Adipocyte (in vitro differentiated cells): Measurements from ENCODE around the gene WNT7B.

Source experiments
- DNase-seq: peaks from one replicate; pipeline ENCODE4 v3.0.0-alpha.2; 2015; ENCODE audit warnings: low read depth
- H3K27me3 ChIP-seq: replicated peaks from 2 replicates; pipeline ENCODE4 v1.7.0; 2013; ENCODE audit warnings: mild to moderate bottlenecking, low read length, moderate library complexity; ENCODE audit not compliant: control insufficient read depth, insufficient read depth
- H3K36me3 ChIP-seq: 2 replicates; pipeline ENCODE4 v1.7.0; 2013; ENCODE audit warnings: low read length, mild to moderate bottlenecking, moderate library complexity; ENCODE audit not compliant: control insufficient read depth, insufficient read depth, severe bottlenecking
- H3K4me1 ChIP-seq: 2 replicates; pipeline ENCODE4 v1.7.0; 2013; ENCODE audit warnings: mild to moderate bottlenecking, low read length, moderate library complexity; ENCODE audit not compliant: control insufficient read depth, insufficient read depth
- H3K4me3 ChIP-seq: 2 replicates; pipeline ENCODE4 v1.7.0; 2013; ENCODE audit warnings: mild to moderate bottlenecking, low read length, moderate library complexity
- H3K9ac ChIP-seq: 2 replicates; pipeline ENCODE4 v1.7.0; 2013; ENCODE audit warnings: mild to moderate bottlenecking, low read length, moderate library complexity
- H3K9me3 ChIP-seq: 2 replicates; pipeline ENCODE4 v1.7.0; 2013; ENCODE audit warnings: mild to moderate bottlenecking, low read length, moderate library complexity; ENCODE audit not compliant: control insufficient read depth

The WNT7B gene

DNA sequence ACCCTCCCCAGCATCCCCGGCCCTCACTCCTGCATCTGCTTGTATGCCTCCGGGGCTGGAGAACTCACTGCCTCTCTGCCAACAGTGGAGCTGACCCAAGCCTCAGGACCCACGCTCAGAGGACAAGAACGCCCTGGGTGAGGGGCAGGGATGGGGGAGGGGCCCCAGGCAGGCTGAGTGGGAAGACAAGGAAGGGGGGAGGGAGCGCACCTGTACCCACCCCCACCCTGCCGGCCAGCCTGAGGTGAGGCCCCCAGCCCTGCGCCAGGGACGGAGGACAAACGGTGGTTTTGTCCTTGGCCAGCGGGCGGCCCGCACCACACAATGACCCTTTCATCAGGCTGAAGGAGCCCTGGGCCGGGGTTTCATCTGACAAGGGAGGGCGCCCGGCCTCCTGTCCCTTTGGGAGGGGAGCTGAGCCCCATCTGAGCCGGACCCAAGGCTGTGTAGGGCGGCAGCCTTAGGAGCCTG lies 10.0 kb downstream of the WNT7B start:
- no peaks in the 10 kb centered on the region for H3K36me3 ChIP-seq
- no peak overlapping the region for H3K4me3 ChIP-seq
- no peak for DNase-seq
- no peaks in the 10 kb centered on the region for H3K9me3 ChIP-seq
- H3K4me1 ChIP-seq, result peaks cover 6% of the 10 kb centered on the region
- H3K27me3 ChIP-seq, result peaks cover 69% of the 10 kb centered on the region
- no peak overlapping the region for H3K9ac ChIP-seq

DNA sequence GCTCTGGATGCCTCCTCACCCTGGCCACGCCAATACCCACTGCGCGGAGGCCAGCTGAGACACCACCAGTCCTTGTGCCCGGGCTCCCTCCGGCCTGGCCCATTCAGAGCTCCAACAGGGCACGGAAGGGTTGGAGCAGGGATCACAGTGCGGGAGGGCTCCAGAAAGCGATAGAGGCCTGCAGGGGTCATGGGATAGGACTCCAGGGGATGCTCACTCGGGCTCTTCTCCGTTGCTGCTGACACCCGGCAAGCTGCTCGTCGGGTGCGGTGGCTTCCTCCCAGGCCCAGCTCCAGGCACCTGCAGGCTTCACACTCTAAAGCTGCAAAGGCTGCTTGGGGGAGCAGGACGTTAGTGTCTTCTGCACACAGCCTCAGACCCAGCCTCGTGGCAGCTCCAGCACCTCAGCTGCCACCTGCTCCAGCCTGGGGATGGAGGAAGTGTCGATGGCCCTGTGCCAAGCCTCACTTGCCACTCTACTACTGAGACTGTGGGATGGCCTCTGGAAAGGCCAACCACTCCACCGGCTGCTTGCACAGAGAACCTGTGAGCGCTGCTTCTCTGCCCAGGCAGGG lies 10.6 kb downstream of the WNT7B start:
- H3K9ac ChIP-seq, result no peak overlapping the region
- H3K36me3 ChIP-seq, result no peaks in the 10 kb centered on the region
- no peak for DNase-seq
- H3K4me1 ChIP-seq, result peaks cover 4% of the 10 kb centered on the region
- H3K9me3 ChIP-seq, result no peaks in the 10 kb centered on the region
- H3K4me3 ChIP-seq, result no peak overlapping the region
- peaks cover 69% of the 10 kb centered on the region for H3K27me3 ChIP-seq

GRCh38 chr22:45965563-45965962 lies 11.4 kb downstream of the WNT7B start:
- Histone ChIP-seq H3K9me3 (no peaks in the 10 kb centered on the region), H3K4me3 (no peak overlapping the region), H3K27me3 (peaks cover 74% of the 10 kb centered on the region), H3K9ac (no peak overlapping the region), H3K4me1 (no peaks in the 10 kb centered on the region), H3K36me3 (no peaks in the 10 kb centered on the region)
- DNase-seq, result no peak

- peaks cover 71% of the 10 kb centered on the region for H3K27me3 ChIP-seq
- no peak overlapping the region for H3K9ac ChIP-seq
- DNase-seq, result no peak
- H3K4me3 ChIP-seq, result no peak overlapping the region
- no peaks in the 10 kb centered on the region for H3K9me3 ChIP-seq
- H3K4me1 ChIP-seq, result no peaks in the 10 kb centered on the region
- H3K36me3 ChIP-seq, result no peaks in the 10 kb centered on the region
Measured at GRCh38 chr22:45964926-45965527, 11.9 kb downstream of the WNT7B start.

- Histone ChIP-seq H3K9ac (no peak overlapping the region), H3K36me3 (no peaks in the 10 kb centered on the region), H3K4me1 (no peaks in the 10 kb centered on the region), H3K27me3 (peaks cover 69% of the 10 kb centered on the region), H3K9me3 (no peaks in the 10 kb centered on the region), H3K4me3 (no peak overlapping the region)
- no peak for DNase-seq
Measured at GRCh38 chr22:45964372-45964771, 12.6 kb downstream of the WNT7B start.

- no peak for DNase-seq
Measured at GRCh38 chr22:45963821-45964220, 13.1 kb downstream of the WNT7B start.

GRCh38 chr22:45962756-45963324 lies 14.1 kb downstream of the WNT7B start:
- H3K9ac ChIP-seq, result no peak overlapping the region
- no peaks in the 10 kb centered on the region for H3K4me1 ChIP-seq
- H3K36me3 ChIP-seq, result no peaks in the 10 kb centered on the region
- peaks cover 54% of the 10 kb centered on the region for H3K27me3 ChIP-seq
- no peaks in the 10 kb centered on the region for H3K9me3 ChIP-seq
- no peak for DNase-seq
- no peak overlapping the region for H3K4me3 ChIP-seq

More at GRCh38 chr22:45963821-45964220, 13.1 kb downstream of the WNT7B start:
- peaks cover 64% of the 10 kb centered on the region for H3K27me3 ChIP-seq
- H3K4me1 ChIP-seq, result no peaks in the 10 kb centered on the region
- H3K4me3 ChIP-seq, result no peak overlapping the region
- H3K9ac ChIP-seq, result no peak overlapping the region
- no peaks in the 10 kb centered on the region for H3K9me3 ChIP-seq
- no peaks in the 10 kb centered on the region for H3K36me3 ChIP-seq

DNA sequence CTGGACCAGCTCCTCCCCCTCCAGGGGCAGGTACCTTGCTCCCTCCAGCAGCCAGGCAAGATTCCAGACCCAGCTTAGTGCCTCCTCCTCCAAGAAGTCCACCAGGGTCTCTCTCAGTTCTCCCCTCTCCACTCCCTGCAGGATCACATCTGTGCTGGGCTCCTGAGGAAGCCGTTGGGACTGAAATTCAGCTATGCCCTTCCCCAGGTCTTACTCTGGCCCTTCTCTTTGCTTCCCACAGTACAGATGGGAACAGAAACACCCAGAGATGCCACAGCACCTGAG lies 14.6 kb downstream of the WNT7B start:
- H3K9me3 ChIP-seq, result no peaks in the 10 kb centered on the region
- H3K4me1 ChIP-seq, result no peaks in the 10 kb centered on the region
- no peak for DNase-seq
- H3K9ac ChIP-seq, result no peak overlapping the region
- H3K36me3 ChIP-seq, result no peaks in the 10 kb centered on the region
- H3K4me3 ChIP-seq, result no peak overlapping the region
- peaks cover 53% of the 10 kb centered on the region for H3K27me3 ChIP-seq

DNA sequence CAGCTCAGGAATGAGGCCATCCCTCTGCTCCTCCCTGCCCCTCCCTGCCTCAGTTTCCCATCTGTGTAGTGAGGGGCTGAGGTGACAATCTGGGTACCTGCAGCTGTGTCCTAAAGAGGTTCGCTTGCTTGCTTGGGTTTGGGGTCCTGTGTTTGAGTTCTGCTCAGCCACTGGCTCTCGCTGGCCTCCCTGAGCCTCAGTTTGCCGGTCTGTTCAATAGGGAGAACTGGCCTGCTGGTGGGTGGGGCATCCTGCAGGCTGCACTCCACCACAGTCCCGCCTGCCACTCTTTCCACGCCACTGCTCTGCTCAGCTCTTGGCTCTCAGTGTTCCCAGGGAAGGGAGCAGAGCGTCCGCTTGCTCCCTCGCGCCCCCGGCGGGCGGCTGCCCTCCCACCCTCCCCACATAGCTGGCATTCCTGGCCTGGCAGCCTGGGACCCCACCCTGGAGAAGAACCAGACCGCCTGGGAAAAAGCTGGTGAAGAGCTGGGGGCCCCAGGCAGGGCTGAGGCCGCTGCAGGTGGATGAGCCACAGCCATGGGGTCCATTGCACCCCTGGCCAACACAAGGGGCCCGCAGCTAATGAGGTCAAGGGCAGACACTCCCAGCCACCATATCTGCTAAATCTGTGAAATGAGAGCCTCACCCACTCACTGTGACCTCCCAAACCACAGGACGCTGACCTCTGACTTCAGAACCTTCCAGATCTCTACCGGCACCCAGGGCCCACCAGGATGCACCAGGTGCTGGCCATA lies 15.1 kb downstream of the WNT7B start:
- no peak overlapping the region for H3K4me3 ChIP-seq
- peaks cover 50% of the 10 kb centered on the region for H3K27me3 ChIP-seq
- H3K9me3 ChIP-seq, result no peaks in the 10 kb centered on the region

DNA sequence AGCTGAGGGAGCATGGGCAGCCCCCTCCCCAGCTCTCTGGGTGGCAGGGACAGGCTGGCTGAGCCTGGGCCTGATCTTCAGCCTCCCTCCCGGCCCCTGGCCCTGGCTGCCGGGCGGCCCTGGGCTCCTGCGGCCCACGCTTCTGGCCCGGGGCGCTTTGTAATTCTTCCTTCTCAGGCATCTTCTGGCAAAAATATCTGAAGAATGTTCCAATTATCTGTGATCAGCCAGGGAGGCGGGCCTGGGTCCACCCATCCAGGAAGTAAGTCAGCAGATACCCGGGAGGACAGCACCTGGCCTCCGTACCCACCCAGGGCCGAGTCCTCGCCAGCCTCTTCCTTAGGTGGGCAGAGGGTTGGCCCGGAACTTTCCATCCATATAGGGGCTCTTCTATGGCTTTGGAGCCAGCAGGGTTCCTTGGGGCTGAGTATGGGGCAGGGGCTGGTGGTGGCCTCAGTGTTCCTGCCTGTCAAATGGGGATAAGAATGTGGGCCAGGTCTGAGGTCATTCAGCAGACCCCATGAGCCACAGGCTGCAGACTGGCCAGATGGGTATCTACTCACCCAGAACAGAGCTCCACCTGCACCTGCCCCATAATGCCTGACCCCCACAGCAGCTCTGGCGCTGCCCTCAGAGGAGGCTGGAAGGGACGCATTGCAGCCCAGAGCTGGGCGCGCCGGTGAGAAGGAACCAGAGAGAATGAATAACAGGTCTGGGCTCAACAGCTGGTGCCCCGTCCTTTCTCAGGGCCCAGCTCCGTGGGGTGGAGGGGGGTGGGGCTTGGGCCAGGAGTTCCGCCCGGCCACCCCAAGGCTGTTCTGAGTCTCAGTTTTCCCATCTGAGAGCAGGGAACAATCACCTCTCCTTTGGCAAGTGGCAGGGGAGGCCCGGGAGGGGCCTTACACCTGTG lies 16.2 kb downstream of the WNT7B start:
- Histone ChIP-seq H3K36me3 (no peaks in the 10 kb centered on the region), H3K9ac (no peak overlapping the region), H3K4me3 (no peak overlapping the region), H3K27me3 (peaks cover 55% of the 10 kb centered on the region), H3K9me3 (no peaks in the 10 kb centered on the region), H3K4me1 (no peaks in the 10 kb centered on the region)
- DNase-seq, result no peak

More for the DNA sequence above, 15.1 kb downstream of the WNT7B start:
- Histone ChIP-seq H3K4me1 (no peaks in the 10 kb centered on the region), H3K9ac (no peak overlapping the region), H3K36me3 (no peaks in the 10 kb centered on the region)
- no peak for DNase-seq
